T47D (cell line): Measurements from ENCODE around the gene GFRA1.

Experiments
- DNase-seq, 2 experiments: peaks; one replicate each; pipeline versions ENCODE4 v3.0.0 to v3.0.0-alpha.2; 2011 to 2012; ENCODE audit warnings: low read depth in 1 of 2, low spot score in 1 of 2
- JUND ChIP-seq: IDR thresholded peaks from 2 replicates; pipeline ENCODE4 v1.6.1; 2012; ENCODE audit warnings: low read depth
- in situ Hi-C: cut with HindIII; loops from 2 replicates; pipeline ENCODE4 v1.10.0; 2016; ENCODE audit warnings: low sequenced_read_pairs, low pct_unique_long_range_greater_than_20kb

The GFRA1 gene

DNA sequence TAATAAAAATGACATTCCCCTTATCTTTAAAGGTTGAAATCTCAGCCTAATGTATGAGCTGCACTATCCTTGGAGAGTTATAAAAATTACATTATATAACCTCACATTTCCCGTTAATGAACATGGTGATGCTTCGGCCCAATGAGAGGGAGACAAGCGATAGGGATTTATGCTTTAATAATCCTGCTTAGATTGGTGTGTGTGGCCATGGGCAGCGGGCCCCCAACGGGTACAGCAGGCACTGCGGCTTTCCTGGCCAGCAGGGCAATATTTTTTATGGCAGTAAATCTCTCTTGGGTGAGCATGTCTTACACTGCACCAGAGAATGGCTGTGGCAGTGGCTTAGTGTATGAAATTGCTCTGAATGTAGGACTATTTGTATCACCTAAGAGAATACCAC lies 246.3 kb downstream of the GFRA1 start:
- in situ Hi-C loops: no loop called here
- TF ChIP-seq JUND: no peak
- DNase-seq: no peak

- DNase-seq: peak in 1 of 2 experiments; percentile 4
- TF ChIP-seq JUND: no peak
- in situ Hi-C loops: no loop called here
These were observed 246.7 kb downstream of the GFRA1 start for GRCh38 chr10:116026315-116026714.

- in situ Hi-C loops: no loop called here
- no peak for TF ChIP-seq JUND
- DNase-seq: no peak
These were observed 248.6 kb downstream of the GFRA1 start for GRCh38 chr10:116024271-116024878.

DNA sequence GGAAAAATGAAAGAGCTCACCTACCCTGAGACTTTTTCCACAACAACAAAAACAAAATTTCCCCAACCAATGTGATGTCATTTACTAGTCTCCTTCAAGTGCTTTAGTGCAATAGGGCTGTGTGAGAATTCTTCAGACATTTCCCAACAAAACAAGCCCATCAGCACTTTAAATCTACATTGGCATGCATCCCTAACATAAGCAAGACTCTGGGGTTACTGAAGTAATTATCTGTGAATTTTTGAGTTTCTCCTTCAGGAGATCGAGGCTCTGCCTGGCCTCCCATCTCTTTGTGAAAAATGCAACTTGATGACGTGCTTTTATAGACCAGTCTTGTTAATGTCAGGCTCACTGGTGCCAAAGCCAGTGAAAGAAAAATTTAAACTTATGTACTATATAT lies 255.6 kb downstream of the GFRA1 start:
- no peak for TF ChIP-seq JUND
- in situ Hi-C loops: no loop called here
- no peak for DNase-seq

DNA sequence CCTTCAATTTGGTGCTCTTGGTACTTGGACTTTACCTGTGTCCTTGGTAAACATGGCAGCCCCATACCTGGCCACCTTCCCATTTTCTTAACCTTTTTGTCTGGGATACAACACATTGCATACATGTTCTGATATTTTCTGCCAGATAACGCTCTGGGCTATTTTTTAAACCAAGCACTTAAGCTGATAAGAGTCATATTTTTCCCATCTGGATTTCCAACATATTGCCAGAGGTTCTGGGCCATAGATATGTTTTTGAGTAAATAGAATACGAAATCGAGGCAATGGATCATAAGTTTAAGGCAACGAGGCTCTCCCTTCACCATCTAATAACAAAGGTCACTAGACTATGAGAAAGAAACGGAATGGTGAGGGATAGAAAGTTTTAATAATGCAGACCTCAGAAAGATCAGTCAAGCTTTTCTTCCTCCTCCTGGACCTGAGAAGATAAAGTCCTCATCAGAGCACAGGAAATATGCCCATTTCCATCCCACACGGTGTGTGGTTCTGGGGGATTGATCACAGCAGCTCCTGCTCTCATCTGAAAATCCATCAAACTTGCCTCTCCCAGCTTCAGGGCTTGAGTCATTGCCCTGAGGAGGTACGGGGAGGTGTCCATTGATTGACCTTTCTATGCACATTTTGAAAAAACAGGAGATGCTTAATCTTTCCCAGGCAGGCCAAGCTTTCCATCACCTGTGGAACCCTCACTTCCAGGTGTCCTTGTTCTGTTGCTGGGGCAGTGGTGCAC lies 257.2 kb downstream of the GFRA1 start:
- in situ Hi-C loops: no loop called here
- TF ChIP-seq JUND: no peak
- no peak for DNase-seq

DNA sequence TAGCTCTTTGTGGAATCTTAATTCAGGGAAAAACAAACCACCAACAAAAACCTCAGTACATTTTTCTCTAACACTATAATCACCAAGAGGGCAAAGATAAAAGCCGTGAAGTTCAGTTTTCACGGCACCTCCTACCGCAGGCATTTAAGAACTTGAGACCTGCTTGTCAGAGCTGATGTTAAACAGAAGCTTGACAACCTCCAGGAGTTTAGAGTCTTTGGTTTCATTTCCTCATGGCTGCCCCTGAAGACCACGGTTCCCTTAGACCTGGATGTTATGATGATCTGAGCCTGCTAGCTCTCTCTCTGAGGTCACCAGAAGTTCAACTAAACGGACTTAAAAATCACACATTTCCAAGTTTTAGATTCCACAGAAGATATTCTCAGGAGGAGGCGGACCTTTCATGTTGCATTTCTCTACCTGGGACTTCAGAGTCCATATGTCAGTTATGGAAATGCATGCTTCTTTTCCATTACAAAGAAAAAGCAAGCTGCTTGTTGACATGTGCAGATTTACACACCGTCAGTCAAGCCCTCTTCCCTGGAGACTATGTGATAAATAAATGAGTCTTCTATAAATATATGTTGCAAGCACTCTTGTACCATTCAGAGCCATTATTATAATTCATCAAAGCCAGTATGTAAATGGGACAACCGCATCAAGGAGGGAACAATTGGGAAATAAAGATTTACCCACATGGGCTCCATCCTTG lies 258.0 kb downstream of the GFRA1 start:
- no peak for TF ChIP-seq JUND
- in situ Hi-C loops: no loop called here
- no peak for DNase-seq

- no peak for DNase-seq
- in situ Hi-C loops: no loop called here
- TF ChIP-seq JUND: no peak
These were observed 258.7 kb downstream of the GFRA1 start for GRCh38 chr10:116014326-116014725.

DNA sequence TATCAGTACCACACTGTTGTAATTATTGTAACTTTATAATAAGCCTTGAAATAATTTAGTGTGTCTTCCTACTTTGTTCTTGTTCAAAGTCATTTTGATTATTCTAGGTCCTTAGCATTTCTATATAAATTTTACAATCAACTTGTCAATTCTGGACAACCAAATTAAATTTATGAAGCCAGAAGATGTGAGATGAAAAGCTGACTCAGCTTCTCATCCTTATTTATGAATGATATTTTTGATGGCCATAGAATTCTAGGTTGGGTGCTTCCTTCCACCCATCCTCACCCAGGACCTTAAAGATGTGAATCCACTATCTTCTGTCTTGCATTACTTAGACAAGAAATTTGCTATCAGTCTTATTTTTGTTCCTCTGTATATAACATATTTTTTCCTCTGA lies 261.1 kb downstream of the GFRA1 start:
- no peak for DNase-seq
- in situ Hi-C loops: no loop called here
- TF ChIP-seq JUND: no peak

DNA sequence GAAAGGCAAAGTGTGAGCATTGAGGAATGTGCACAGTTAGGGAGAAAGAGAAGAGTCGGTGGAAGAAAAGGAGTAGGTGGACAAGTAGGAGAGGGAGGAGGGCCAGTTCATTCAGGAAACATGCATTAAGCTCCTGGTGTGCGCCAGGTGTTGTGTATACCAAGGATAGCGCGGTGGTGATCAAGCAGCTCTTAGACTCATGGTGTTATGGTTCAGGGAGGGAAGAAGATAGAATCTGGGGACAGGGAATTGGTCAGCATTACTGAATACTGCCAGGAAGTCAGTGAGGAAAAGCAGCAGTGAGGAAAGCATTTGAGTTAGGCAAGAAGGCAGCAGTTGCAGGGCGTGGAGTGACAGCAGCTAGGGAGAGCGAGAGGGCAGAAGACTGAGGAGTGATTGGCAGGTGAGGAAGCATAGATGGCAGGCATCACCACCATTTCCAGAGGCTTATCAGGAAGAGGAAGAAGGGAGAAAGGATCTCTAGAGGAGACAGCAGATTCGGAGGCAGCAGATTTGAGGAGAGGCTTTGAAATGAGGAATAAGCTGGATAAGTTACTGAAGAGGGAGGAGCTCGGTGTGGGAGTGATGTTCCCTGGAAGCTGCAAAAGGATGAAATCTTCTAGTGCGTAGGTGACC lies 265.6 kb downstream of the GFRA1 start:
- in situ Hi-C loops: no loop called here
- no peak for DNase-seq

More for the DNA sequence above, 265.6 kb downstream of the GFRA1 start:
- TF ChIP-seq JUND: no peak
